ENCODE measurements around the gene PPP1R14D.

PPP1R14D gene

GRCh38 chr15:40815042-40815698 lies 13.3 kb downstream of the PPP1R14D start:
- no peak for DNase-seq

GRCh38 chr15:40812721-40813425 lies 15.6 kb downstream of the PPP1R14D start:
- DNase-seq: no peak

GRCh38 chr15:40808861-40809450 lies 19.6 kb downstream of the PPP1R14D start:
- DNase-seq: no peak

- DNase-seq: no peak
Observed at GRCh38 chr15:40807888-40808461, 20.5 kb downstream of the PPP1R14D start.

GRCh38 chr15:40807028-40807887 lies 21.2 kb downstream of the PPP1R14D start, which contains the start of the genes DNAJC17 and ZFYVE19:
Gene DNAJC17, minus strand, starts transcription at chr15:40807473. Its CDS starts 27 bp downstream, at chr15:40807446.
Gene ZFYVE19, plus strand, starts transcription at chr15:40807089. Its CDS starts 501 bp downstream, at chr15:40807590.
- peak; percentile 94 to 95 for DNase-seq

GRCh38 chr15:40806672-40807027 lies 21.9 kb downstream of the PPP1R14D start:
- no peak for DNase-seq

GRCh38 chr15:40803688-40804087 lies 24.8 kb downstream of the PPP1R14D start:
- DNase-seq: no peak

- no peak for DNase-seq
Observed at GRCh38 chr15:40803076-40803475, 25.4 kb downstream of the PPP1R14D start.

- DNase-seq: no peak
Observed at GRCh38 chr15:40799523-40799922, 29.0 kb downstream of the PPP1R14D start.

- DNase-seq: no peak
Observed at GRCh38 chr15:40796512-40796911, 32.0 kb downstream of the PPP1R14D start.

GRCh38 chr15:40796041-40796440 lies 32.5 kb downstream of the PPP1R14D start:
- DNase-seq: no peak

GRCh38 chr15:40793216-40793989 lies 35.1 kb downstream of the PPP1R14D start:
- no peak for DNase-seq

GRCh38 chr15:40792394-40792793 lies 36.1 kb downstream of the PPP1R14D start:
- no peak for DNase-seq

- DNase-seq: no peak
Observed at GRCh38 chr15:40790718-40791117, 37.8 kb downstream of the PPP1R14D start.

GRCh38 chr15:40789999-40790398 lies 38.5 kb downstream of the PPP1R14D start:
- DNase-seq: no peak

GRCh38 chr15:40789119-40789518 lies 39.4 kb downstream of the PPP1R14D start:
- no peak for DNase-seq

GRCh38 chr15:40787991-40788390 lies 40.5 kb downstream of the PPP1R14D start:
- no peak for DNase-seq

- DNase-seq: peak; percentile 34 to 50
Observed at GRCh38 chr15:40787344-40787841, 41.1 kb downstream of the PPP1R14D start.

GRCh38 chr15:40785814-40786213 lies 42.7 kb downstream of the PPP1R14D start:
- no peak for DNase-seq

GRCh38 chr15:40785164-40785563 lies 43.3 kb downstream of the PPP1R14D start:
- DNase-seq: no peak

GRCh38 chr15:40782609-40783227 lies 45.8 kb downstream of the PPP1R14D start:
- peak; percentile 77 to 82 for DNase-seq

Data from CD4-positive, alpha-beta T cell treated with Interleukin-4 for 1 hour (primary cell).